ENCODE data around the gene PRDM5. TPM values are rescaled to one million over a fixed set of nuclear protein-coding genes. Genes with fewer than 3 reads are reported as not detected.

PRDM5 gene
- total and polyA plus RNA-seq, 9 of the 15 experiments (the other 6 are each of a cell fraction or from before 2014, with no cell fraction given), result not detected

DNA sequence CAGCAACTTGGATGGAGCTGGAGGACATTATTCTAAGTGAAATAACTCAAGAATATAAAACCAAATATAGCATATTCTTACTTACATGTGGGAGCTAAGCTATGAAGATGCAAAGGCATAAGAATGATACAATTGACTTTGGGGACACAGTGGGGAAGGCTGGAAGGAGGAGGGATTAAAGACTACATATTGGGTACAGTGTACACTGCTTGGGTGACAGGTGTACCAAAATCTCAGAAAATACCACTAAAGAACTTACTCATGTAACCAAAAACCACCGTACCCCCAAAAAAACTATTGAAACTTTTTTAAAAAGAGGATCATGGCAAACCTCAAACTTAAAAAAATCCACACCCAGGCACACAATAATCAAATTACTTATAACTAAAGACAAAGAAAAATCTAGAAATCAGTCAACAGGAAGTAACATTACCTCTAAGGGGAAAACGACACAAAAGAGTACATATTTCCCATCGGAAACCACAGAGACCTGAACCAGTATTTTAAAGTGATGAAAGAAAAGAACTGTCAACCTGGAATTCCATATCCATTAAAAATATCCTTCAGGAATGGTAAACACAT lies 241.8 kb downstream of the PRDM5 start (continued):
- TF ChIP-seq, protein P1, sequence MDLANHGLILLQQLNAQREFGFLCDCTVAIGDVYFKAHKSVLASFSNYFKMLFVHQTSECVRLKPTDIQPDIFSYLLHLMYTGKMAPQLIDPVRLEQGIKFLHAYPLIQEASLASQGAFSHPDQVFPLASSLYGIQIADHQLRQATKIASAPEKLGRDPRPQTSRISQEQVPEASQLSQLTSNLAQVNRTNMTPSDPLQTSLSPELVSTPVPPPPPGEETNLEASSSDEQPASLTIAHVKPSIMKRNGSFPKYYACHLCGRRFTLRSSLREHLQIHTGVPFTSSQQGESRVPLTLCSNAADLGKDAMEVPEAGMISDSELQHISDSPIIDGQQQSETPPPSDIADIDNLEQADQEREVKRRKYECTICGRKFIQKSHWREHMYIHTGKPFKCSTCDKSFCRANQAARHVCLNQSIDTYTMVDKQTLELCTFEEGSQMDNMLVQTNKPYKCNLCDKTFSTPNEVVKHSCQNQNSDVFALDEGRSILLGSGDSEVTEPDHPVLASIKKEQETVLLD (IDR thresholded peaks at IDR 0.05), result no peak
- TF ChIP-seq TBP (optimal IDR thresholded peaks at IDR 0.05; ENCODE audit: low read depth, low read length) (no peak), HDGF (IDR thresholded peaks at IDR 0.05) (no peak), ZNF140 (CRISPR knock-in tag; IDR thresholded peaks at IDR 0.05) (no peak)
- TF ChIP-seq, protein P2, sequence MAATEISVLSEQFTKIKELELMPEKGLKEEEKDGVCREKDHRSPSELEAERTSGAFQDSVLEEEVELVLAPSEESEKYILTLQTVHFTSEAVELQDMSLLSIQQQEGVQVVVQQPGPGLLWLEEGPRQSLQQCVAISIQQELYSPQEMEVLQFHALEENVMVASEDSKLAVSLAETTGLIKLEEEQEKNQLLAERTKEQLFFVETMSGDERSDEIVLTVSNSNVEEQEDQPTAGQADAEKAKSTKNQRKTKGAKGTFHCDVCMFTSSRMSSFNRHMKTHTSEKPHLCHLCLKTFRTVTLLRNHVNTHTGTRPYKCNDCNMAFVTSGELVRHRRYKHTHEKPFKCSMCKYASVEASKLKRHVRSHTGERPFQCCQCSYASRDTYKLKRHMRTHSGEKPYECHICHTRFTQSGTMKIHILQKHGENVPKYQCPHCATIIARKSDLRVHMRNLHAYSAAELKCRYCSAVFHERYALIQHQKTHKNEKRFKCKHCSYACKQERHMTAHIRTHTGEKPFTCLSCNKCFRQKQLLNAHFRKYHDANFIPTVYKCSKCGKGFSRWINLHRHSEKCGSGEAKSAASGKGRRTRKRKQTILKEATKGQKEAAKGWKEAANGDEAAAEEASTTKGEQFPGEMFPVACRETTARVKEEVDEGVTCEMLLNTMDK (IDR thresholded peaks at IDR 0.05; ENCODE audit: borderline replicate concordance, insufficient read depth, low read depth, low read length, poor library complexity, severe bottlenecking), result no peak
- TF ChIP-seq, protein P3, sequence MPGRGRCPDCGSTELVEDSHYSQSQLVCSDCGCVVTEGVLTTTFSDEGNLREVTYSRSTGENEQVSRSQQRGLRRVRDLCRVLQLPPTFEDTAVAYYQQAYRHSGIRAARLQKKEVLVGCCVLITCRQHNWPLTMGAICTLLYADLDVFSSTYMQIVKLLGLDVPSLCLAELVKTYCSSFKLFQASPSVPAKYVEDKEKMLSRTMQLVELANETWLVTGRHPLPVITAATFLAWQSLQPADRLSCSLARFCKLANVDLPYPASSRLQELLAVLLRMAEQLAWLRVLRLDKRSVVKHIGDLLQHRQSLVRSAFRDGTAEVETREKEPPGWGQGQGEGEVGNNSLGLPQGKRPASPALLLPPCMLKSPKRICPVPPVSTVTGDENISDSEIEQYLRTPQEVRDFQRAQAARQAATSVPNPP (IDR thresholded peaks at IDR 0.05; ENCODE audit: borderline replicate concordance, insufficient read depth, insufficient read length), result no peak
